ENCODE measurements around the gene NACC2.

DNA sequence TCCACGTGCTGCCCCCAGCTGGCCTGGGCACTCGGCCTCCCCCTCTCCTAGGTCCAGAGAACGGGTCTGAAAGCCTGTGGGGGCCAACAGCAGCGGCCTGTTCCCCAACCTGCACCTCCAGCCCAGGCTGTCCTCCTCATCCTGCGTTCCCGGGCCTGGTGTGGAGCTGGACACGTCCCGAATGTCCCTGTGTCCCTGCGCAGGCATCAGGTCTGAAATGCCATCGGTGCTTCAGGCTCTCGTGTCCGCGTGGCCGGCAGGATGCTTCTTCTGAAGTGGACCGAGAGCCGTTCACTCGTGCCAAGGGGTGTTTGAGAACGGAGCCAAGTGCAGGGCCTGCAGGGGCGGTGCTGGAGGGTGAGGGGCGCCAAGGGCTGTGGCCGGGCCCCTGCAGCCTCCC lies 109.2 kb downstream of the NACC2 start:
- TF ChIP-seq, protein P1, sequence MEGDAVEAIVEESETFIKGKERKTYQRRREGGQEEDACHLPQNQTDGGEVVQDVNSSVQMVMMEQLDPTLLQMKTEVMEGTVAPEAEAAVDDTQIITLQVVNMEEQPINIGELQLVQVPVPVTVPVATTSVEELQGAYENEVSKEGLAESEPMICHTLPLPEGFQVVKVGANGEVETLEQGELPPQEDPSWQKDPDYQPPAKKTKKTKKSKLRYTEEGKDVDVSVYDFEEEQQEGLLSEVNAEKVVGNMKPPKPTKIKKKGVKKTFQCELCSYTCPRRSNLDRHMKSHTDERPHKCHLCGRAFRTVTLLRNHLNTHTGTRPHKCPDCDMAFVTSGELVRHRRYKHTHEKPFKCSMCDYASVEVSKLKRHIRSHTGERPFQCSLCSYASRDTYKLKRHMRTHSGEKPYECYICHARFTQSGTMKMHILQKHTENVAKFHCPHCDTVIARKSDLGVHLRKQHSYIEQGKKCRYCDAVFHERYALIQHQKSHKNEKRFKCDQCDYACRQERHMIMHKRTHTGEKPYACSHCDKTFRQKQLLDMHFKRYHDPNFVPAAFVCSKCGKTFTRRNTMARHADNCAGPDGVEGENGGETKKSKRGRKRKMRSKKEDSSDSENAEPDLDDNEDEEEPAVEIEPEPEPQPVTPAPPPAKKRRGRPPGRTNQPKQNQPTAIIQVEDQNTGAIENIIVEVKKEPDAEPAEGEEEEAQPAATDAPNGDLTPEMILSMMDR (IDR thresholded peaks at IDR 0.05): no peak
- TF ChIP-seq POLR2A (IDR thresholded peaks at IDR 0.05): no peak

Measured in prostate gland (tissue), 2 donors.